Pancreas (tissue), 10 donors: ENCODE results near the gene NDUFC1. TPM values are rescaled to one million over a fixed set of nuclear protein-coding genes. Genes with fewer than 3 reads are reported as not detected.

ENCODE experiments used
- ATAC-seq, 4 donors: fragments of 200-7000 bp; cut with Tn5 transposase; one replicate each; pipeline versions ENCODE4 v1.8.0 to v1.9.1; 2020; ENCODE audit warnings: mild to moderate bottlenecking in 4 of 4, moderate library complexity in 4 of 4
- DNase-seq, 6 donors: peaks; one replicate each; pipeline ENCODE4 v3.0.0-alpha.2; 2020
- FAIRE-seq: peaks from 2 replicates; lab custom pipeline; 2012; peaks lifted over from hg19 to GRCh38; lab: Jason Lieb, UNC
- H3K27ac ChIP-seq, 4 donors: fragments of 200-600 bp; sonication (generic); 1 replicate in 3 of 4; 2 replicates in 1 of 4; pipeline versions ENCODE4 v1.5.0 to v1.8.0; 2020
- H3K27me3 ChIP-seq, 4 donors: fragments of 200-600 bp; one replicate each; pipeline ENCODE4 v1.8.0; 2021
- H3K36me3 ChIP-seq, 3 donors: fragments of 200-600 bp; sonication (generic) in 1 of 3; one replicate each; pipeline versions ENCODE4 v1.5.0 to v1.8.0; 2020 to 2021
- H3K4me1 ChIP-seq, 3 donors: fragments of 200-600 bp; one replicate each; pipeline ENCODE4 v1.8.0; 2021
- H3K4me3 ChIP-seq, 4 donors: fragments of 200-600 bp; sonication (generic) in 2 of 4; one replicate each; pipeline versions ENCODE4 v1.5.0 to v1.8.0; 2020 to 2021
- H3K9me3 ChIP-seq, 4 donors: fragments of 200-600 bp; one replicate each; pipeline ENCODE4 v1.8.0; 2021
- CTCF ChIP-seq, 4 donors: fragments of 200-600 bp; sonication (generic) in 3 of 4; IDR thresholded peaks; one replicate each; pipeline versions ENCODE4 v1.5.0 to v1.8.0; 2021; ENCODE audit warnings: antibody characterized with exemption in 4 of 4
- WGBS, 2 donors: extraction: QIAGEN DNeasy Blood & Tissue Kit; methylation state at CpG; one replicate each; pipeline ENCODE4 v1.1.7; 2013; 5-methylcytosine and 5-hydroxymethylcytosine counted together
- intact Hi-C, 3 donors: fragments of 100-400 bp; cut with DNase I; formaldehyde crosslinking; loops; one replicate each; pipeline versions ENCODE4 v1.11.1 to v1.14.2; 2022
- polyA plus RNA-seq, 2 donors: library from polyadenylated mRNA; stranded (reverse); fragments of 200-250 nt; gene quantifications; one replicate each; pipeline ENCODE4 v1.2.3, GENCODE V29; 2013
- total RNA-seq, 6 donors: library from RNA; stranded (reverse); fragmentation: NEBNext Ultra II Directional in 4 of 6; extraction: Animal tissue kit (Norgen Biotek cat#: 25700) in 4 of 6; gene quantifications; one replicate each; pipeline versions ENCODE4 v1.2.1 to v1.2.4, GENCODE V29; 2021 to 2023
- donor health status: healthy with polysubstance abuse.
- donor health status: DM: no; HTN: no; CAD: no; lungs with moderate emphysema.
- donor health status: DM: no; HTN: no; CAD: no.
- donor health status: control.
- donor health status: control.
- donor health status: Bipolar disorder and iron deficiency.
- donor health status: DM: yes; HTN: yes; CAD: no.
- donor health status: DM: no; HTN: no; CAD: no.
- donor health status: DM: no; HTN: no; CAD: no.
- donor health status: DM: yes; HTN: yes; CAD: no.

The NDUFC1 gene
- total and polyA plus RNA-seq, 8 donors, result 19.8 to 80.6 (median 25.0) TPM

GRCh38 chr4:139245590-139245989 is 56.7 kb downstream of the NDUFC1 start:
- DNase-seq, result no peak
- Histone ChIP-seq H3K36me3 (no peaks in the 10 kb centered on the region), H3K27ac (no peak overlapping the region), H3K9me3 (no peaks in the 10 kb centered on the region), H3K4me3 (no peak overlapping the region), H3K27me3 (no peaks in the 10 kb centered on the region), H3K4me1 (peaks cover 0 to 4% (median 0%) of the 10 kb centered on the region in 3 donors)
- WGBS, 2 donors, result 74 to 85% methylated on average over 1 of the region's 1 CpG
- no peak for ATAC-seq
- no peak for FAIRE-seq
- intact Hi-C loops, result no loop called here
- TF ChIP-seq CTCF (IDR thresholded peaks at IDR 0.05), result no peak

- peaks cover 0 to 4% (median 0%) of the 10 kb centered on the region in 3 donors for H3K4me1 ChIP-seq
- 84 to 86% methylated on average over 12 of the region's 12 CpGs for WGBS, 2 donors
- H3K27ac ChIP-seq, result peak overlapping the region in 2 of 4 donors; percentile 1 to 39
- H3K4me3 ChIP-seq, result no peak overlapping the region
- peak; percentile 83 to 94 (median 92) for ATAC-seq
- H3K9me3 ChIP-seq, result no peaks in the 10 kb centered on the region
- FAIRE-seq, result no peak
- no peaks in the 10 kb centered on the region for H3K27me3 ChIP-seq
- no peak for TF ChIP-seq CTCF (IDR thresholded peaks at IDR 0.05)
- DNase-seq, result peak in 3 of 6 donors; percentile 16 to 54 (median 23)
- intact Hi-C loops, result no loop called here
- H3K36me3 ChIP-seq, result no peaks in the 10 kb centered on the region
Observed at GRCh38 chr4:139243448-139244365, 58.6 kb downstream of the NDUFC1 start.

- no peak overlapping the region for H3K4me3 ChIP-seq
- no peaks in the 10 kb centered on the region for H3K36me3 ChIP-seq
- peaks cover 0 to 4% (median 0%) of the 10 kb centered on the region in 3 donors for H3K4me1 ChIP-seq
- ATAC-seq, result no peak
- DNase-seq, result no peak
- H3K27ac ChIP-seq, result no peak overlapping the region
- H3K9me3 ChIP-seq, result no peaks in the 10 kb centered on the region
- FAIRE-seq, result no peak
- no peak for TF ChIP-seq CTCF (IDR thresholded peaks at IDR 0.05)
- 78 to 93% methylated on average over 2 of the region's 2 CpGs for WGBS, 2 donors
- H3K27me3 ChIP-seq, result no peaks in the 10 kb centered on the region
- intact Hi-C loops, result no loop called here
Observed at GRCh38 chr4:139242511-139243051, 59.7 kb downstream of the NDUFC1 start.

- FAIRE-seq (no peak), DNase-seq (no peak), ATAC-seq (no peak)
- Histone ChIP-seq H3K36me3 (no peaks in the 10 kb centered on the region), H3K27ac (no peak overlapping the region), H3K4me1 (peaks cover 0 to 4% (median 0%) of the 10 kb centered on the region in 3 donors), H3K4me3 (no peak overlapping the region), H3K9me3 (no peaks in the 10 kb centered on the region), H3K27me3 (no peaks in the 10 kb centered on the region)
- TF ChIP-seq CTCF (IDR thresholded peaks at IDR 0.05), result no peak
- WGBS, 2 donors, result 95% methylated on average over 12 of the region's 12 CpGs
- intact Hi-C loops, result no loop called here
Observed at GRCh38 chr4:139241784-139242151, 60.5 kb downstream of the NDUFC1 start.
